ENCODE results near the gene PGAM2.

- TF ChIP-seq POLR2A (IDR thresholded peaks at IDR 0.05; ENCODE audit: low read depth, low read length): no peak; the same call in 1 of the 2 replicates
- no peak for TF ChIP-seq RFX5 (IDR thresholded peaks at IDR 0.05; ENCODE audit: low read depth, low read length)
- TF ChIP-seq CTCF (conservative IDR thresholded peaks at IDR 0.05; ENCODE audit: low read depth, low read length): no peak
- no peak for TF ChIP-seq NFE2L2 (IDR thresholded peaks at IDR 0.05; ENCODE audit: low read depth, low read length)
Observed at GRCh38 chr7:44087911-44088838, 22.8 kb upstream of the PGAM2 start.
